ENCODE results near the gene FAR2.

DNA sequence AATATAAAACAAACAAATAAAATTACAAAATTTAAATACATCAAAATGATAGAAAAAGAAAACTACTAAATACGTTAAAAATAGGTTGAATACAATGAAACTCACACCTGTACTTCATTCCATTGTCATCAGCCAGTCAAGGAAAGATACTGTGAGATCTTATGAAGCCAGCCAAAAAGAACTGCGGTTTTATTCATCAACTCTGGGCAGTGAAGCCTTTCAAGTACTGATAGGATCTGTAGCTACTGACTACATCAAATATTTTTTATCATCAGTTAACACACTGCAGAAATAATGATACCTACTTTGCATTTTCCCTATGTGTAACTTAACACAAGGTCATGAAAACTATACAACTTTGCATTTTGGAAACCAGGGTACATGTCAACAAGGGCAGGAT lies 46.3 kb upstream of the FAR2 start:
- TF ChIP-seq, protein P1, sequence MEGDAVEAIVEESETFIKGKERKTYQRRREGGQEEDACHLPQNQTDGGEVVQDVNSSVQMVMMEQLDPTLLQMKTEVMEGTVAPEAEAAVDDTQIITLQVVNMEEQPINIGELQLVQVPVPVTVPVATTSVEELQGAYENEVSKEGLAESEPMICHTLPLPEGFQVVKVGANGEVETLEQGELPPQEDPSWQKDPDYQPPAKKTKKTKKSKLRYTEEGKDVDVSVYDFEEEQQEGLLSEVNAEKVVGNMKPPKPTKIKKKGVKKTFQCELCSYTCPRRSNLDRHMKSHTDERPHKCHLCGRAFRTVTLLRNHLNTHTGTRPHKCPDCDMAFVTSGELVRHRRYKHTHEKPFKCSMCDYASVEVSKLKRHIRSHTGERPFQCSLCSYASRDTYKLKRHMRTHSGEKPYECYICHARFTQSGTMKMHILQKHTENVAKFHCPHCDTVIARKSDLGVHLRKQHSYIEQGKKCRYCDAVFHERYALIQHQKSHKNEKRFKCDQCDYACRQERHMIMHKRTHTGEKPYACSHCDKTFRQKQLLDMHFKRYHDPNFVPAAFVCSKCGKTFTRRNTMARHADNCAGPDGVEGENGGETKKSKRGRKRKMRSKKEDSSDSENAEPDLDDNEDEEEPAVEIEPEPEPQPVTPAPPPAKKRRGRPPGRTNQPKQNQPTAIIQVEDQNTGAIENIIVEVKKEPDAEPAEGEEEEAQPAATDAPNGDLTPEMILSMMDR (IDR thresholded peaks at IDR 0.05) = no peak
- TF ChIP-seq POLR2AphosphoS5 (IDR thresholded peaks at IDR 0.05) (no peak), POLR2A (IDR thresholded peaks at IDR 0.05) (no peak)

Data from upper lobe of left lung (tissue), 4 donors.